HL-60 (cell line): Measurements from ENCODE around the gene PPA1.

Source experiments
- DNase-seq, 2 experiments: peaks; one replicate each; pipeline ENCODE4 v3.0.0-alpha.2; 2010 to 2020; ENCODE audit warnings: low read depth in 1 of 2, low spot score in 1 of 2
- H3K27ac ChIP-seq: fragments of 250-450 bp; sonication (Bioruptor Pico); replicated peaks from 2 replicates; pipeline ENCODE4 v1.5.1; 2020; ENCODE audit warnings: mild to moderate bottlenecking, moderate library complexity
- H3K27me3 ChIP-seq: fragments of 250-450 bp; sonication (Bioruptor Pico); 2 replicates; pipeline ENCODE4 v1.5.1; 2021; ENCODE audit warnings: mild to moderate bottlenecking, moderate library complexity; ENCODE audit not compliant: insufficient read depth, poor library complexity, severe bottlenecking
- H3K4me3 ChIP-seq: replicated peaks from 2 replicates; pipeline ENCODE4 v1.5.1; 2011; ENCODE audit warnings: mild to moderate bottlenecking, control low read depth, low read length; ENCODE audit not compliant: insufficient read depth
- GABPA ChIP-seq: IDR thresholded peaks from 2 replicates; pipeline ENCODE4 v1.6.1; 2012; ENCODE audit warnings: low read depth
- POLR2AphosphoS5 ChIP-seq: IDR thresholded peaks from 2 replicates; pipeline ENCODE4 v1.6.1; 2012; ENCODE audit warnings: low read depth
- SPI1 ChIP-seq: IDR thresholded peaks from 2 replicates; pipeline ENCODE4 v1.6.1; 2012; ENCODE audit warnings: low read depth, mild to moderate bottlenecking, borderline replicate concordance
- TF ChIP-seq, protein P1 (sequence below): IDR thresholded peaks from 2 replicates; pipeline ENCODE4 v1.6.1; 2012; ENCODE audit warnings: low read depth; ENCODE audit not compliant: insufficient replicate concordance
- TF ChIP-seq, protein P2 (sequence below): IDR thresholded peaks from one replicate; pipeline ENCODE4 v1.5.1; 2011; ENCODE audit warnings: low read length, control low read depth, inconsistent platforms; ENCODE audit not compliant: insufficient read depth

PPA1 gene

DNA sequence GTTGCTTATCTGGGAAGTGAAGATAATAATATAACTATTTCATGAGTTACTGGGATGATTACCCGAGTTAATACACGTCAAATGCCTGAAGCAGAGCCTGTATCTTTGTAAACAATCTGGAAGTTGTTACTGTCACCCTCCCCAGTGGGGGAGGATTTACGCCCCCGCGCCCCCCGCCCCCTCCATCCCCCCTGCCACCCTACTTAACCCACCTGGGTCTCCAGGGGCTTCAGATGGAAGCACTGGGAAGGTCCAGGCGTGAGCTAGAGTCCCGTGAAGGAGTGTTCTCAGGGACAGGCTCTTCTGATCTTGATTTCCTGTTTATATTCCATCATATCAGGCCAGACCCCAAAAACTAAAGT, 691 bp upstream of the PPA1 start:
- H3K27ac ChIP-seq: peak overlapping the region; percentile 69; the same call in 1 of the 2 replicates
- H3K4me3 ChIP-seq: peak overlapping the region; percentile 74
- no peaks in the 10 kb centered on the region for H3K27me3 ChIP-seq
- TF ChIP-seq SPI1 (no peak), POLR2AphosphoS5 (no peak), GABPA (no peak)
- TF ChIP-seq, protein P1, sequence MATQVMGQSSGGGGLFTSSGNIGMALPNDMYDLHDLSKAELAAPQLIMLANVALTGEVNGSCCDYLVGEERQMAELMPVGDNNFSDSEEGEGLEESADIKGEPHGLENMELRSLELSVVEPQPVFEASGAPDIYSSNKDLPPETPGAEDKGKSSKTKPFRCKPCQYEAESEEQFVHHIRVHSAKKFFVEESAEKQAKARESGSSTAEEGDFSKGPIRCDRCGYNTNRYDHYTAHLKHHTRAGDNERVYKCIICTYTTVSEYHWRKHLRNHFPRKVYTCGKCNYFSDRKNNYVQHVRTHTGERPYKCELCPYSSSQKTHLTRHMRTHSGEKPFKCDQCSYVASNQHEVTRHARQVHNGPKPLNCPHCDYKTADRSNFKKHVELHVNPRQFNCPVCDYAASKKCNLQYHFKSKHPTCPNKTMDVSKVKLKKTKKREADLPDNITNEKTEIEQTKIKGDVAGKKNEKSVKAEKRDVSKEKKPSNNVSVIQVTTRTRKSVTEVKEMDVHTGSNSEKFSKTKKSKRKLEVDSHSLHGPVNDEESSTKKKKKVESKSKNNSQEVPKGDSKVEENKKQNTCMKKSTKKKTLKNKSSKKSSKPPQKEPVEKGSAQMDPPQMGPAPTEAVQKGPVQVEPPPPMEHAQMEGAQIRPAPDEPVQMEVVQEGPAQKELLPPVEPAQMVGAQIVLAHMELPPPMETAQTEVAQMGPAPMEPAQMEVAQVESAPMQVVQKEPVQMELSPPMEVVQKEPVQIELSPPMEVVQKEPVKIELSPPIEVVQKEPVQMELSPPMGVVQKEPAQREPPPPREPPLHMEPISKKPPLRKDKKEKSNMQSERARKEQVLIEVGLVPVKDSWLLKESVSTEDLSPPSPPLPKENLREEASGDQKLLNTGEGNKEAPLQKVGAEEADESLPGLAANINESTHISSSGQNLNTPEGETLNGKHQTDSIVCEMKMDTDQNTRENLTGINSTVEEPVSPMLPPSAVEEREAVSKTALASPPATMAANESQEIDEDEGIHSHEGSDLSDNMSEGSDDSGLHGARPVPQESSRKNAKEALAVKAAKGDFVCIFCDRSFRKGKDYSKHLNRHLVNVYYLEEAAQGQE: no peak
- TF ChIP-seq, protein P2, sequence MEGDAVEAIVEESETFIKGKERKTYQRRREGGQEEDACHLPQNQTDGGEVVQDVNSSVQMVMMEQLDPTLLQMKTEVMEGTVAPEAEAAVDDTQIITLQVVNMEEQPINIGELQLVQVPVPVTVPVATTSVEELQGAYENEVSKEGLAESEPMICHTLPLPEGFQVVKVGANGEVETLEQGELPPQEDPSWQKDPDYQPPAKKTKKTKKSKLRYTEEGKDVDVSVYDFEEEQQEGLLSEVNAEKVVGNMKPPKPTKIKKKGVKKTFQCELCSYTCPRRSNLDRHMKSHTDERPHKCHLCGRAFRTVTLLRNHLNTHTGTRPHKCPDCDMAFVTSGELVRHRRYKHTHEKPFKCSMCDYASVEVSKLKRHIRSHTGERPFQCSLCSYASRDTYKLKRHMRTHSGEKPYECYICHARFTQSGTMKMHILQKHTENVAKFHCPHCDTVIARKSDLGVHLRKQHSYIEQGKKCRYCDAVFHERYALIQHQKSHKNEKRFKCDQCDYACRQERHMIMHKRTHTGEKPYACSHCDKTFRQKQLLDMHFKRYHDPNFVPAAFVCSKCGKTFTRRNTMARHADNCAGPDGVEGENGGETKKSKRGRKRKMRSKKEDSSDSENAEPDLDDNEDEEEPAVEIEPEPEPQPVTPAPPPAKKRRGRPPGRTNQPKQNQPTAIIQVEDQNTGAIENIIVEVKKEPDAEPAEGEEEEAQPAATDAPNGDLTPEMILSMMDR: no peak
- DNase-seq: no peak

DNA sequence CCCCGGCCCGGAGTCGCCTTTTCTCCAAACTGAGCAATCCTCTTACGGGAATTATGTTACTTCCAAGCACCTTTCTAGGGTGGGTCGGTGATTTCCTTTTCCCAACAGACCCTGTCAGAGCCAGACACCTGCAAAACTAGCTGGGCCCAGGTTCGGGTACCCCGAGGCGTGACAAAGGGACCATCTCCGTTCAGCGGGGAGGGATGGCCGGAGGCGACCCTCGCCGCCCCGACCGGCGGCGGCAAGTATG, 445 bp downstream of the PPA1 start:
- no peak for TF ChIP-seq SPI1
- TF ChIP-seq, protein P2: no peak
- TF ChIP-seq GABPA: no peak
- TF ChIP-seq, protein P1: no peak
- no peak for TF ChIP-seq POLR2AphosphoS5
- peak in 1 of 2 experiments; percentile 9 for DNase-seq
- Histone ChIP-seq H3K27ac (peak overlapping the region; percentile 69), H3K4me3 (peak overlapping the region; percentile 74), H3K27me3 (no peaks in the 10 kb centered on the region)

DNA sequence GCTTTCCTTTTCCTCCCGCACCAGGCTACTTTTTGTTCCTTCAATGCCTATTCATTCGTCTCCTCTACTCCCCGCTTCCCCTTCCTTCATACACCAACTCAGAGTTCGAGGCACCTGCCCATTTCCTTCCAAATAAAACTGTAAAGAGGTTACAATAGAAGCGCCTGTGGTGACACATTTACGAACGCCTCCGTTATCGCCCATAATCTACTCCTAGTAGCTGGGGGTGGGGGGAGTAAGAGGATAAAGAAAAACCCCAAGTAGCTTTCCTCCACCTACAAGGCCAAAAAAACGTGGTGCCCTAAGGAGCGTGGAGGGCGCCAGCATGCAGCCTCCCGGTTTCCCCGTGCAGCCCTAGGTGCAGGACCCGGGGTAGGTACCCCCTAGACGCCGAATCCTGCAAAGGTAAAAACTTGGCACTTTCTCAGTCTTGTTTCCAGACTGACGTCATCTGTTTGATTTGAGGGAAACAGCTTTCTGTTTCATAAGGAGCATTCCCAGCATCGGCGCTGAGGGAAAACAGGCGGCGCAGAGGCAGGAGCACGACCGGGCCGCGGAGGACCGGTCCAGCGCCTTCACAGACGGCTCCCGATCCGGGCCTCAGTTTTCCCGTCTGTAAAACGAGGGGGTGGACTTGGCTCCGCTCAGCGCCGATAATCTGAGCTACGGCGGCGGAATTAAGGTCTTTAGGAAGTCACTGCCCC, 922 bp downstream of the PPA1 start:
- TF ChIP-seq POLR2AphosphoS5 (no peak), SPI1 (peak; percentile 46; the same call in 1 of the 2 replicates)
- TF ChIP-seq, protein P1: peak; percentile 12
- Histone ChIP-seq H3K27ac (peak overlapping the region; percentile 69), H3K4me3 (peak overlapping the region; percentile 74), H3K27me3 (no peaks in the 10 kb centered on the region)
- DNase-seq: peak in 1 of 2 experiments; percentile 44
